ENCODE results near the gene PEA15.

The PEA15 gene

DNA sequence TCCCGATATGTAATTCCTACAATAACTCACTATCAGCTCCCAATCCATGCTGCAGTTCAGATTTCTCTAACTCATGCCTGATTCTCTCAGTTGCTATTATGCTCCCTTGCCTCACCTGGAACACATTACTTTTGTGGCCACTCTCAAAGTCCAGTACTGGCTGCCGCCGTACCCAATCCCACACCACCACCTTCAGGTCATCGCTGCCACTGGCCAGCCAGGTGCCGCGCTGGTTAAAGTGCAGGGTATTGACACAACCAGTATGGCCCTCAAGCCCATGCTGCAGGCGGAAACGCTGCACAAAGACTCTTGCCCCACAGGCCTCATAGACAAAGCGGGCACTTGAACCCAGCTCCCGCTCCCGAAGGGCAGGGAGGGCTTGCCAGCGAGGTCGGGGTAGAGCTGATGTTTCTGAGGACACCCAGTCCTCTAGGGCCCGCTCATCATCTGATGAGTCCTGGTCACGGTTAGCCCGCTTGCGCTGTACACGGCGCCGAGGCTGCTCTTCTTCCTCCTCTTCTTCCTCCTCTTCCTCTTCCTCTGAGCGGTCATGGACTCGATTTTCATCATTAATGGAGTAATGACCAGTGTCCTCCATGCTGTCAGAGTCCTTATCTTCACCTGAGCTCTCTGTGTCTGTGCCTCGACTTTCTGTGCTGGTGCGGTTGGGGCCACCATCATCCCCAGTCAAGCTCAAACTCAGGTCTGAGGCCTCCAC lies 34.6 kb downstream of the PEA15 start:
- DNase-seq (ENCODE audit: low spot score): no peak

DNA sequence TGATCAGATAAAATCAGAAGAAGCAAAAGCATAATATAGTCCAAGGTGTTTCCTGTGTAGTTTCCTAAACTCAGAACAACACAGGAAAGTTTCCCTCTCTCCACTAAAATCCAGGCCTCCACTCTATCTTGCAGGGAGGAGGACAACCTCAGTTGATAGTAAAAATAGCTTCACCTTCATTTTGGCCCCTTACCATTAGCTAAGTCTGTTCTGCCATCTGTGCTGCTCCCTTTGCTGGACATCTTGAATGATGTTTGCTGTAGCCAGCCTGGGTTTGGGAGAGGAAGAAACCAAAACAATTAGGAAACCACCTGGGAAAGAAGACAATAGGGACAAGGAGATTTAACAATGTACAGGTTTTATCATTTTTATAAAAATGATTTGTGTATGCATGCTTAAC lies 38.6 kb downstream of the PEA15 start:
- DNase-seq (ENCODE audit: low spot score): no peak

DNA sequence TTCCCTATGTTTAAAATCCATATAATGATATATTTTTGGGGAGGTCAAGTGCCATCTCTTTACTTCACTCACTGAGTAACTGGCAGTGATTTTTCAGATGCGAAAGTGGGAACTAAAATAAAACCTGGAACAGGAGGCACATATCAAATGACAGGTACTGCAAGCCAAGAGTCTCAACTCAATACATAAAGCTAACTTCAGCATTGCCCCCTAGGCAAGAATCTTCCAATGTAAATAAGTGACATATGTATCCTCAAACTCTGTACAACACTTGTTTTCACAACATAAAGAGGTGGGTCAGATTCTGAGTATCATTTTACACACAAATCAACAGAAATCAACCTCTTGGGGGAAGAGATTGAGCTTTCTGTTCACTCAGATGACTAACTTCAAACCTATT lies 39.0 kb downstream of the PEA15 start:
- DNase-seq (ENCODE audit: low spot score): no peak

DNA sequence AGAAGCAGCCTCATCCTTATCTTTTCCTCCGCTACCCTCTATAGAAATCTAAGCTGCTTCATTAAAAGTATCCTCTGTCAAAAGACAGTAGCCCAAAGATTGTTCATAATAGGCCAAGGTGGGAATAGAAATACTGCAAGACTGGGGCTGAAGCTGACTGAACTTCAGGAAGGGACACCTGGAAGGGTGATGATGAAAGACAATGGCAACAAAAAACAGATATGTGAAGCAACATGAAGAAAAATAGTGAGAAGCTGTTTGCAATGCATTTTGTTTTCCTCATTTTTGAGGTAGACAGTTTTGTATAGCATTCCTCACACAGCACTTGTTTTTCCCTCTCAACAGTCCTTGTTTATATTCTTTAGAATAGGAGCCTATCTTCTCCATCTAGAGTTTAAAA lies 40.2 kb downstream of the PEA15 start:
- no peak for DNase-seq (ENCODE audit: low spot score)

DNA sequence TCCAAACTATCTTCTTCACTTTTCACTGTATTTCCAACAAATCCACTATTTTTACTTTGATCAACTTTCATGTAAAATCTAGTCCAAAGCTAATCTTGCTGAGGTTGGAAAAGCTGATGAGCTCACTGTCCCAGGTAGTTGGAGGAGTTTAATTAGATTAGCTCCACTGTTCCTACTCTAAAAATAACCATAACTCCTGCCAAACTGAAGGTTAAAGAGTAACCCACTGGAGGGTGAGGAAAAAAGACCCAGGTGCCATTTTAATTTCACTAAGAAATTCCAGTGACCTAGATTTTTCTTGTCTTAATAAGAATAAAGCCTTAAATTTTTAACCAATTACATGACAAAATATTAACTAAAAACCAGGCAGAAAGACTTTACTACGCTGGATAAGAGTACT lies 41.9 kb downstream of the PEA15 start:
- DNase-seq (ENCODE audit: low spot score): peak; percentile 54

DNA sequence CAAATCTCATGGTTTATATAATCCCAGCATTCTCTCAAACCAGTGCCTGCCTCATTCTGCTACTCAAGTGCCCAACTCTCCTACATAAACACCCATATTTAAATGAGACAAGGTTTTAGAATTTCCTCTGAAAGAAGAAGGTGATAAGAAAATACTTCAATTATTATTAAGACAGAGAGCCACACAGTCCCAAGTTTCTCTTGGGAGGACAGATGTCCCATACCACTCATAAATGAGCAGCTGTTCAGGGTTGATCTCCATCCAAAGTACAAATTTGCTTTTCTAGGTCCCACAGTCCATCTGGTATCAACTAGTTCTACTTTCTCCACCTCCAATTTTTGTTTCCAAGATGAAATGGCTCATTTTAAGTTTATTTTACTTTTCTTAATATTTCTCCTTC lies 45.8 kb downstream of the PEA15 start:
- DNase-seq (ENCODE audit: low spot score): no peak

DNA sequence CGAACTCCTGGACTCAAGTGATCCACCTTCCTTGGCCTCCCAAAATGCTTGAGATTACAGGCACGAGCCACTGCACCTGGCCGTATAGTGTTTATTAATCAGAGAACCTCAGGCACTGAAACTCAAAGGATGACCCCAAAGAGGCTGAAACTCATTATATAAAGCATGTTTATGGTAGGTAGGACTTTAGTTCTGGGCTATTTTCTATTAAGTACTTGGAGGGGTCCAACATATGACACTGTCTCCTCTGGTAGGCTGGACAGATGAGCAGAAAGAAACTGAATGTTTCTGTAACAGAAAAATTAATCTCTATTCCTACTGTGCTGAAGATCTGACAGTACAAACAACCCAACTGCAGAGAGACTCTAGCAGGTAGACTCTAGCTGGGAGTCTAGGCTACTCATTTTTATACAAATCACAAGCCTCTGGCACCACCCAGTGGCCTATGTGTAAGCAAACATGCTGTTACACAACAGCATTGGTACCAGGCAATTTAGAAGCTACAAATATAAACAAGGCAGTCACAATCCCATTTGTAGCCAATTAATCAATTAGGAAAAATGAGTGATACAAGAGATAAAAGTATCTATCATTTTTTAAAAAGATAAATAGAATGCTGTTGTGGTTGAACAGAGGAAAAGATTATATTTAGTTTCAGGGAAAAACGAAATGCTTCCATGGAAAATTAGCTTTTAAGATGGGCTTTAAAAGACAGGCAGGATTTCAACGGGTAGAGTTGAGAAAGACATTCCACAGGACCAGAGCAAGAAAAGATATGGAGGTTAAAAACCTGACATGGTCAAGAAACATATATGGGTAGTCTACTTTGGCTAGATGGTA lies 46.7 kb downstream of the PEA15 start:
- DNase-seq (ENCODE audit: low spot score): peak; percentile 78

DNA sequence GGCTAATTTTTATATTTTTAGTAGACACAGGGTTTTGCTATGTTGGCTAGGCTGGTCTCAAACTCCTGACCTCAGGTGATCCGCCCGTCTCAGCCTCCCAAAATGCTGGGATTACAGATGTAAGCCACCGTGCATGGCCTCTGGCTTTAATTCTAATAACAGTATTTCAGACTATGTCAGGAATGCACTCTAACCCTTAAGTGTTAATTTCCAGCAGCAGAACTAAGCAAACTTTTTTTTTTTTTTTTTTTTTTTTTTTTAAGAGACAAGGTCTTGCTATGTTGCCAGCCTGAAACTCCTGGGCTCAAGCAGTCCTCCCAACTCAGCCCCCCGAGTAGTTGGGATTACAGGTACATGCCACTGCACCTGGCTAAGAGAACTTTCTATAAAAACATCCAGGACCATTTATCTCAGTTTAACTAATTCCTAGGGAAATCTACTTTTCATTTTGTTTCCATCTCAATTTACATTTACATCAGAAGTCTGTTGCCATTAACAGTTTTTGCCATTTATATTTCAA lies 50.7 kb downstream of the PEA15 start:
- no peak for DNase-seq (ENCODE audit: low spot score)

DNA sequence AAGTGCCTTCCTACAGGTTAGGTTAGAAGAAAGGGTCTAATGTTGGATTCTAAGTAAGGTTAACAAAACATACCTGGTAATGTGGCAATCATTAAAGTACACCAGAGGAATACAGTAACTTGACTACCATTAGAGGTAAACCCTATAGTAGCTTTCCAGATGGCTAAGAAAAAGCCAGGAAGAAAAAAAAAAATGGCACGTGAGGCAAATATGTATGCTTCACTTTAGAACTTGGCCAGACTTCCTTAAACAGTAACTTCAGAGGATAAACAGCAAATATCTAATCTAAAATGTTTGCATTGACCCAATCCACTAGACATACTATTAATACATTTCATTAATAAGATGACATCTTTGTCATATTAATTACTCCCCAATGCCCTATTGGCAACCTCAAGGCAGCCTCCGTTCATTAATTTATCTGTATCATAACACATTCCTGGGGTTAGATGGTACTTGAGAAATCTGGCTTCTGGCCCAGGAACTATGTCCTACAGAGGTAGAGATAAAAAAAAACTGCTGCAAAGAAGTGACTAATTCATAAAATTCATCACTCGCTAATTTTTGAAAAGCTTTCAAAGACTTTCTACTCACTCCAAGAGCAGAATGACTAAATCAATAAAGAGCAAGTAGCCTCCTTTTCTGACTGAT lies 51.3 kb downstream of the PEA15 start:
- DNase-seq (ENCODE audit: low spot score): peak; percentile 68

DNA sequence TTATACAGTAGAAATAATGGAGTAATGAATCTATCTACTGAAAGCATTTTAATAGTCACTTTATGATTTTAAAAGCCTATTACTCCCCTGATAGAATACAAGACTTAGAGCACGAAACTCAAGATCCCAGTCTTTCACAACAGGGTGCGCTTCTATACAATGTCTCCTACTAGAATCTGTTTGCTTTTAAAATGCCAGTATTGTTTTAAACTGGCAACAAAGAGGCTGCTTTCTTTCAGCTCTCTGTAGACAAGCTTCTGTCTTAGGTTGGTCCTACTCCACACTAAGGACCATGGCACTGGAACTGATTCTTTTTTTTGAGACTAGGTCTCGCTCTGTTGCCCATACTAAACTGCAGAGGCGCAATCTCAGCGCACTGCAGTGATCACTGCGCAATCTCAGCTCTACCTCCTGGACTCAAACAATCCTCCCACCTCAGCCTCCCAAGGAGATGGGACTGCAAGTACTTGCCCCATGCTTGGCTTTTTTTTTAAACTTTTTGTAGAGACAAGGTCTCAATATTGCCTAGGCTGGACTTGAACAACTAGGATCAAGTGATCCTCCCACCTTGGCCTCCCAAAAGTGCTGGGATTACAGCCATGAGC lies 52.3 kb downstream of the PEA15 start:
- DNase-seq (ENCODE audit: low spot score): no peak

DNA sequence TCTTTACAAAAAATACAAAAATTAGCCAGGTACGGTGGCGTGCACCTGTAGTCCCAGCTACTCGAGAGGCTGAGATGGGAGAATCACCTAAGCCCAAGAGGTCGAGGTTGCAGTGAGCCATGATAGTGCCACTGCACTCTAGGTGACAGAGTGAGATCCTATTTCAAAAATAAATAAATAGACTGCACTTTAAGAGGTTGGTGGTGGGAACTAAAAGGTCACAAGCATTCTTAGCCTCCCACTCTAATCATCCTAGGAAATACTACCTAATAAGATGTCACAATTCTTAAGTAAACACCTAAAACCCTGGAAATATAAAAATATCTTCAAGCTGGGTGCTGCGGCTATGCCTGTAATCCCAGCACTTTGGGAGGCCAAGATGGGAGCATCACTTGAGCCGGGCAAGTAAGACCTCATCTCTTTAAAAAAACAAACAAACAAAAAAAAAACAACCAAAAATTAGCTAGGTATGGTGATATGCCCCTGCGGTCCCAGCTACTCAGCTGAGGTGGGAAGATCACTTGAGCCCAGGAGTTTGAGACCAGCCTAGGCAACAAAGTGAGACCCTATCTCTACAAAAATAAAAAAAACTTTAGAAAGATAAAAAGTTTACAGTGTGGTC lies 53.1 kb downstream of the PEA15 start:
- DNase-seq (ENCODE audit: low spot score): no peak

DNA sequence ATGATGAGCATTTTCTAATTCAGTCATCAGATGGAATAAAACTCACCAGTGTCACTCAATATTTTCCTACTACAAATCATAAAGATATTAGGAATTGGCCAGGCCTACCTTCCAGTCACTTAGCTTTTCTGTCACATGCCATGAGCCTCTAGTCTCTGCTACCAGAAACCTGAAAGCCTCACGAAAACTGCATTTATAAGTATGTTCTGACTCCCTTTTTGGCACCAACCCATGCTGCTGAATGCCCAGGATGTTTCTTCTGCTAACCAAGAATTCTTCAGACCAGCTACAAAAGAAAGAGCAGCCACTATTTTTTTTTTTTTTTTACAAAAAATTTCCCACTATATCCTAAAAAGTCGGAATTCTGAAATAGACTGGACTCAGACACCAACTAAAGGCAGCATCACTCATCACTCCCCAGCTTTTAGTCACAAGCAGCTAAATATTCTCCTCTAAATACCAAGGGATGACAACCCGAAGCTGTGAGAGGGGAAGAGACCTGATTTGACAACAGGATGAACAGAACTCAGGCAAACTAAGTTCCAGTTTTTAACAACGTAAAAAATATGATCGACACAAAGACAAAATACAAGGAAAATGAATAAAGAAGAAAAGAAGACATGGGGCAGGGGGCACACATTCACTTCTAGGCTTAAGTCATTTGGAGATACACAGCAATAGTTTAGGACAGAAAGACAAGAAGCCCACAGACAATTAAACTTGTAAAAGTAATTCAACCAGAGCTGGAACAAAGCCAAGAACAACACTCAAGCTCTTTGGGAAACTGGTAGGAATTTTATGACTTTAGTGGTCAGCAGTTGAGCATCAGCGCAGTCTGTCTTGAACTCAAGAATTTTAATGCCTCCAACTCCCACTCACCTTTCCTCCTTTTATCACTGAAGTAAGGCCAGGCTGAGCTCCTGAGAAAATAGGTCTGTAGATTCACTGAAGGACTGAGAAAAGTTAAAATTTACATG lies 55.5 kb downstream of the PEA15 start:
- DNase-seq (ENCODE audit: low spot score): peak; percentile 82

DNA sequence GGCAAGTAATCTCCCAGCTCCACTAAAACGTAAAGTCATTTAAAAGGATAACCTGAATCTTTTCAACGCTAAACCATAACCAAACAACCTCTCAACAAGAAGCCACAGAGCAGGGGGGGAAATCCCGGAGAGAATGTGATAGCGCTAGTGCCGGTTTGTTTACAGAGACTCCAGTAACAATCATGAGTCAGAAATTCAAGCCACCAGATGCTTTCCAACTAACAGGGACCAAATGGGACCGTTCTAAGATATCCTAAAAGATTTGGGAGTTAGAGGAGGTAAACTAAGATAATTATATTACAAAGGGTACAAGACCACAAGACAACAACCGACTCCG lies 56.3 kb downstream of the PEA15 start:
- peak; percentile 80 for DNase-seq (ENCODE audit: low spot score)

DNA sequence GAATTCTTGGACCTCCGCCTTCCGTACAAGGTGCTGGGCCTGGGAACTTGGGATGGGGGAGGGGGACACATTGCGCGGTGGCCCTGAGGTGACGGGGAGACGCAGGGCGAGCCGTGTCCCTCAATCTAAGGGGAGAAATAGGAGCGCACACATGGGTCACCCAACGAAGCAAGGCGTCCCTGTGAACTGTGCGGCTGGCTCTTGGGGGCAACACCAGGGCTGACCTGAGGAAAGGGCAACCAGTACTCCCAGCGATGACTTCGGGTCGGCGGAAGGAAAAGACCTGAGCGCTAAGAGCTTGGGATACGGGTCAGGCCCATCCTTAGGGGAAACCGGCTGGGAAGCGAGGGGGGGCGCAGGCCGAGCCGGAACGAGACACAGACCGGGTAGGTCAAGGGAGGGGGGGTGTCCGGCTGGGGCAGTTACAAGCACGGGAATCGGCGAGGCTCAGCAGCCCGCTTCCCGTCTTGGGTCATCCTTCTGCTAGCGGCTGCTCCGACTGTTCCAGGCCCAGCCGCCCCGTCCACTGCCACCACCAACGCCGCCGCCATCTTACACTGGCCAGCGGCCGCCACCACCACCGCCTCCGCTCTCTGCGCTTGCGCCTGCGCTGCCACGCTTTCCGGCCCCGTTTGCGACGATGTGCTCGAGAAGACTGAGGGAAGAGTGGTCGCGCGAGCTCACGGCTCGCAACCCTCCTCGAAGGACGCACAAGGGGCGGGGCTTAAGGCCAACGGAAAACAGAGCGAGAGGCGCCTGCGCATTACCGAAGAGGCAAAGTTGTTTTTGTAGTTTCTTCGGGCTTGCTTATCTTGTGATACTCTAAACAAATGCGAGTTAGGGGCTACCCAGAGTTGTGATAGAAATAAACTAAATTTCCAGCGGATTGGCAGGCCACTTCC lies 57.0 kb downstream of the PEA15 start, which contains the start of gene DCAF8:
Gene DCAF8 (minus strand): TSS at position 657 of the 902 bp plus-strand sequence. CDS start 18,541 bp downstream, outside the sequence.
- peak; percentile 97 for DNase-seq (ENCODE audit: low spot score)

DNA sequence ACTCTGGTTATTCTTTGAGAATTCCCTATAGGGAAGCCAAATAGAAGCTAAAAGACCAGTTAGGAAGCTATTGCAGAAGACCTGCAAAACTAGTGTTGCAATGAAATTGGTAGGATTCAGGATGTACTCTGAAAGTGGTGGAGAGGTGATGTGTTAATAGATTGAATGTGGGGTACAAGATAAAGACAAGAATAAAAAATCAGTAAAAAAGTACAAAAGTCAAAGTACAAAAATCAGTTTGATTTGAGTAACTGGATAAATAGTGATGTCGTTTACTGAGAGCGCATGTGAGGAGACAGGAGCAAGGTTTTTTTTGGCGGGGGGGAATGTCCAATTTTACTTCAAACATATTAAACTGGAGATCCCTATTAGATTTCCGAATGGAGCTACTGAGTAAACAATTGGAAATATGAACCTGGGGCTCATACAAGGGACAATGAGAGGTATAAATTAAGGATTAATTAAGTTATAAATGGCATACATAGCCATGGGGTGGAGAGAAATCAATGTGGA lies 59.7 kb downstream of the PEA15 start:
- DNase-seq (ENCODE audit: low spot score): no peak
